Inferior parietal cortex (tissue), 1 donor: ENCODE data around the gene ZP1.

ENCODE experiments used
- DNase-seq: peaks from one replicate; pipeline ENCODE4 v3.0.0-alpha.2; 2016; ENCODE audit errors: extremely low spot score

ZP1 gene

DNA sequence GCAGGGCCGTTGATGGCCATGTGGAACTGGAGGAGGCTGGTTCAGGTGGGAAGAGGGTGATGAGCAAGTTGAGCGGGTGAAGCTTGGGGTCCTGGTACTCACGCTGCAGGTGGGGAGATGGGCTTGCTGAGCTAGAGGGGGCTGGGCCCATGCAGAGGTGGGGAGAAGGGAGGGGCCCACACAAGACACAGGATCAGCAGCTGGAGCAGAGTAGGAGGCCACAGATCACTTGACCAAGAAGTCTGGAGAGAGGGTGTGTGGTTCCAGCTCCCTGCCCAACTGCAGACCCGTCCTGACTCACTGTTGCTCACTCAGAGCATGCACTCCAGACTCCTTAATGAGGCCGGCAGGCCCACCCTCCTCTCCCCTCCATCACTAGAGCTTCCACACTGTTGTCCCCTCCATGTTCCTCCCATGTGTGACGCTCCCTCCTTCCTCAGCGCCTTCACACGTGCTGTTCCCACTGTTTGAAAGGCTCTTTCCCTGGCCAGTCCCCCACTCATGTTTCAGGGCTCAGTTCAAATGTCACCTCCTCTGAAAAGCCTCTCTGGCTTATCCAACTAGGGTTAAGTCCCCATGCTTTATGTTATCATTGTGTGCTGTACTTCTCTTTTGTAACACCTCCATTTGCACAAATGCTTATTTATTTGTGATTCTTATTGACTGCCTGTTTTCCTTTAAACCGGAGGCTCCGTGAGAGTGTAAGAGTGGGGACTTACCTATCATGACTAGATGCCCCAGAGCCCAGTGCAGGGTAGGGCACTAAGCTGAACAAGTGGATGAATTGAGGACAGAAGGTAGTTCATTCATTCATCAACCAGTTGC is 23.1 kb upstream of the ZP1 start:
- no peak for DNase-seq

DNA sequence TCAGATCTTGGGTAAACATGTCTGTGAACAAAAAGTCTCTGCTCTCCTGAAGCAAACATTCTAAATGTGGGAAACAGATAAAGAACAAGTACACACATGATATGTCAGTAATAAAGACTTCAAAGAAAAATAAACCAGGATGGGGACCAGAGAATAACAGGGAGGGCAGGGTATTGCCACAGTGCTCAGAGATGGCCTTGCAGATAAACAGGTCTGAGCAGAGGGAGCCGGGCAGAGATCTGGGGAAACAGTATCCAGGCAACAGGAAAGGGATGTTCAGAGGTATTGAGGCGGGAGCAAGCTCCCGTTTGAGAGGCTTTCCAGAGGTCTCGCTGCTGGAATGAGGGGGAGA is 22.5 kb upstream of the ZP1 start:
- DNase-seq = no peak

DNA sequence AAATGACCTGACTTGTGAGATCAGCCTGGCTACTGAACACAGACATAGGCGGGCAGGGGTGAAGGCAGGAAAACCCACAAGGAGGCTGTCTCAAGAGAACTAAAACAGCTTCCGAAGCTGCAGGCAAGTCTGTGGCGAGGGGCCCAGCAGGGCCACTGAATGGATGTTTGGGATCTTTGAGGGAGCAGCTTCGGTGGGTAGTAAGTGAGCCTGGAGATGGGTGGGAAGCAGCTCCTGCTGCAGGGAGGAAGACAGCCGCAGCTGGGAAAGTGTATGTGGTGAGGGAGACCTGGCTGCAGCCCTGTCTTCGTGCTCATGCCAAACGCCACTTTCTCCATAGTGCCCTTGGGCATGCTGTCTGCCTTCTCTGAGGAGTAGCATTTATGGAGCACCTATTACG is 22.0 kb upstream of the ZP1 start:
- no peak for DNase-seq

DNA sequence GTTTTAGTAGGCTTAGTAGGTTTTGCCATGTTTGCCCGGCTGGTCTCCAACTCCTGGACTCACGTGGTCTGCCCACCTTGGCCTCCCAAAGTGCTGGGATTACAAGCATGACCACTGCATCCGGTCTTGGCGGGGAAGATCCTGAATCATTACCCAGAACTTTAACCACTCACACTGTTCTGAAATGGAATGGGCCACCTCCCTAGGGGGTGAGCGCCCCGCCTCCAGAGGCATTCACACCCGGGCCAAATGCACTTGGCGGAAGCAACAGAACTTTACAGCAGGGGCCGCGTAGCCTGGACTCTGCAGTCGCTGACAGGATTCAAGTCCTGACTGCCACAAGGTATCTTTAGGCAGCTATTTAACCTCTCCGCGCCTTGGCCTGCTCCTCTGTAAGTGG is 20.1 kb upstream of the ZP1 start:
- DNase-seq = no peak

DNA sequence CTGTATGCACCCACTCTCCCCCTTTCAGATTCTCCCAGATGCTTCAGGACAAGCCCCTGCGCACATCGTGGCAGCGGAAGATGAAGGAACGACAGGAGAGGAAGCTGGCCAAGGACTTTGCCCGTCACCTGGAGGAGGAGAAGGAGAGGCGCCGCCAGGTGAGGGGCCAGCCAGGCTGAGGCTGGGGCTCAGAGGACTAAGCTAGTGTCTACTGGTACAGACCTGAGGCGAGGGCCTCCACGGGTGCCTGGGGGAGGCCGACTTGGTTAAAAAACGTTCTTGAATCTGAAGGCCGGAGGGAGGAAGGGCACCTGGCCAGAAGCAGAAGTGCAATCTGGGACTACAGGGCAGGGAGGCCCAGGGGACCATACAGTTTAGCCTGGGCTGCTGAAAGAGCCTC is 19.4 kb upstream of the ZP1 start:
- DNase-seq = no peak

DNA sequence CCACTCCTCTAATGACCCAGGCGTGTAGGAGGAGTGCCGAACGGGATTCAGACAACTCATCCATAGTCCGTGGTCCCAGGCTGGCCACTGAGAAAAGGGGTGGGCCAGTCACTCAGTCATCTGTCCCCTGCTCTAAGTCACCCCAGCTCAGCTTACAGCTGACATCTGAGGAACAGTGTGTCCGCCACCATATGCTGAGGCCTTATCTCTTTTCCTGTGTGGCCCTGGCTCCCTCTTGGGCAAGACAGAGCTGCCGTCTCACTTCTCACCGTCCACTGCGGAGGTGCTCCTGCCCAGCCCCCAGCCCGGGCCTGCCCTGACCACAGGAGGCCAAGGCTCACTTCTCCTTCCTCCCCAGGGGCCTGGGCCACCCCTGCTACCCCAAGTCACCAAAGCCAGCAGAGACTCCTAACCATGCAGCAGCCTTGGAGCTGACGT is 18.6 kb upstream of the ZP1 start:
- DNase-seq = no peak

DNA sequence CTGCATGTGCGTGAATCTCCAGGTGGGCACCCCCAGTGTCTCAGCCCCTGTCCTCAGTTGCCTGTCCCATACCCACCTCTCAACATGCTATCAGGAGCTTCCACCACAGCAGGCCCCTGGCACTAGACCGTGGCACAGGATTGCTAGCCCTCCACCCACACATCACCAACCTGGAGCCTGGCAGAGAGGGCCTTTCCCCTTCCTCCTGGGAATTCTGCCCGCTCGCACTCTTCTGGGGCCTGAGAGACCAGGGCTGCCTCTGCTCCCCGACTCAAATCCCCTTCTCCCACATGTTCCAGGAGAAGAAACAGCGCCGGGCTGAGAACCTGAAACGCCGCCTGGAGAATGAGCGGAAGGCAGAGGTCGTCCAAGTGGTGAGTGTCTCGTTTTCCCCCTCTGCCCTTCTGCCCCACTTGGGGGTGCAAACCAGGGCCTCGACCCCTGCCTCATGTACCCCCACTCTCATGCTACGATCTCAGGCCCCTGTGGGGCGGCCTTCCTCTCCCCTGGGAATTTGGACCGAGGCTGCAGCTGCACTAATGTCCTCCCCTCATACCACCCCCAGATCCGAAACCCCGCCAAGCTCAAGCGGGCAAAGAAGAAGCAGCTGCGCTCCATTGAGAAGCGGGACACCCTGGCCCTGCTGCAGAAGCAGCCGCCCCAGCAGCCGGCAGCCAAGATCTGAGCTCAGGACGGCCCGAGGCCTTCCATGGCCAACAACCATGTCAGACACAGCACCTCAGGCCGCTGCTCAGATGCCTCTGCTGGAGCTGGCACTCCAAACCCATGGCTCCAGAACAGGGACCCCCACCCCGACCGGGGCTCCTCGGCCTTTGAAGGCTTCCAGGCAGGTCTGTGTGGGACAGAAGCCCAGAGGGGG is 17.5 kb upstream of the ZP1 start:
- DNase-seq = no peak

DNA sequence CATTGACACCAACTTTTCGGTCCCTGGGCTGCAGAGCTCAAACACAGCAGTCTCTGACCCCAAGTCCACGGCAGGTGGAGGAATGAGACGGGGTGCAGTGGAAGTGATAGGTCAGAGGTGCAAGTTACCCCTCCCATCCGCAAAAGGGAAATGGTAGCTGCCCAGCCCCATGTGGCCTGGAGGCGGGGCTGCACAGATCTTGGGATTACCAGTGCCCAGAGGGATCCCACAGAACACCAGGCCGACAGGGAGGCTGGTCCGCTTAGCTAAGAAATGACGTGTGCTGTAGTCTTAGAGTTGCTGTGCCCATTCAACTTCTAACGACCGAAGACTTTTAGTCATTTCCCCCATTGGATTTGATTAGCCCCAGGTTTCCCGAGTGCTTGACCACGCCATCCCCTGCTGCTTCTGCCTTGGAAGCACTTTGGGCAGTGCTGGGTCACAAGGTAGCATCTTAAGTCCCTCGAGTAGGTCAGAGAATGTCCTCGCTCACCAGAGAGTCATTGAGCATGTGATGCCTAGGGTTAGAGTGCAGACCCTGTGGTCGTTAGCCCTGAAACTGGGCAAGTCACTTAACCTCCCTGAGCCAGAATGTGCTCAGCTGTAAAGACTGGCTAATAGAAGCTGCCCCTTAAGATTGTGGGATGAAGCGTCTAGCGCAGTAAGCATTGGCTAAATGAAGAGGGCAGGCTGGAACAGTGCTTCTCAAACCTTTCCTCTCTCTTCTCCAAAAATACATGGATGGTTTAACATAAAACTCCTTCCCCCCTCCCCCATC is 15.8 kb upstream of the ZP1 start:
- no peak for DNase-seq

DNA sequence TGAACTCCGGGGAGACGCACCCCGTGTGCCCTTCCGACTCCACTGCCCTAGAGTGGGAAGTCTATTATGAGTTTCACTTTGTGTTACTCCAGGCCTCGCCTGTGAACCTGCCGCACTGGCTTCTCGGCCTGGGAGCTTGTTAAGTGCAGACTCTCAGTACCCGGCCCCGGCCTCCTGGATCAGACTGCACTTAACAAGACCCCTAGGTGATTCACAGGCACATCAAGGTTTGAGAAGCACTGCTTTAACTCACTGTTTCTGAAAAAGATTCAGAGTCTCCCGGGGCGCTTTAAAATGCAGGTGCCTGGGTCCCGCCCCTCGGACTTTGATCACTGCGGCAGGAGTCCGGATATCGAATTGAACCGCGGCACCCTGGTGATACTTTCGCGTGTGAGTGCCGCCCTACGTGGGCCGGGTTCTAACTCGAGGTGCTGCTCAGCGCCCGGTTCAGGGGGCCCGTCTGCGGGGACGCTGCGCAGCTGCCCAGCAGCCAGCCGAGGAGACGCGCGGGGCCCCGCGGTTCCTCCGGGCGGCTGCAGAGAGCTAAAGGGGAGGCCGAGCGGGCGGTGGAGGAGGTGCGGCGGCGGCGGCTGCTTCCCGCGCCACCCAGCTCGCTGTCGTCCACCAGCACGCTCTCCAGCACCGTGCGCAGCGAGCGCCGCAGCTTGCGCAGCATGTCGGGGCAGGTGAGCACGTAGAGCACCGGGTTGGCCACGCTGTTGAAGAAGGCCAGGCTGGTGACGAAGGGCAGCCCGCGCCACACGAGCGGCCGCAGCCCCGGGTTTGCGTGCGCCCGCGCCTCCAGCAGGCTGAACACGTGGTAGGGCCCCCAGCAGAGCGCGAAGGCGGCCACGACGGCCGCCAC is 15.0 kb upstream of the ZP1 start:
- no peak for DNase-seq

DNA sequence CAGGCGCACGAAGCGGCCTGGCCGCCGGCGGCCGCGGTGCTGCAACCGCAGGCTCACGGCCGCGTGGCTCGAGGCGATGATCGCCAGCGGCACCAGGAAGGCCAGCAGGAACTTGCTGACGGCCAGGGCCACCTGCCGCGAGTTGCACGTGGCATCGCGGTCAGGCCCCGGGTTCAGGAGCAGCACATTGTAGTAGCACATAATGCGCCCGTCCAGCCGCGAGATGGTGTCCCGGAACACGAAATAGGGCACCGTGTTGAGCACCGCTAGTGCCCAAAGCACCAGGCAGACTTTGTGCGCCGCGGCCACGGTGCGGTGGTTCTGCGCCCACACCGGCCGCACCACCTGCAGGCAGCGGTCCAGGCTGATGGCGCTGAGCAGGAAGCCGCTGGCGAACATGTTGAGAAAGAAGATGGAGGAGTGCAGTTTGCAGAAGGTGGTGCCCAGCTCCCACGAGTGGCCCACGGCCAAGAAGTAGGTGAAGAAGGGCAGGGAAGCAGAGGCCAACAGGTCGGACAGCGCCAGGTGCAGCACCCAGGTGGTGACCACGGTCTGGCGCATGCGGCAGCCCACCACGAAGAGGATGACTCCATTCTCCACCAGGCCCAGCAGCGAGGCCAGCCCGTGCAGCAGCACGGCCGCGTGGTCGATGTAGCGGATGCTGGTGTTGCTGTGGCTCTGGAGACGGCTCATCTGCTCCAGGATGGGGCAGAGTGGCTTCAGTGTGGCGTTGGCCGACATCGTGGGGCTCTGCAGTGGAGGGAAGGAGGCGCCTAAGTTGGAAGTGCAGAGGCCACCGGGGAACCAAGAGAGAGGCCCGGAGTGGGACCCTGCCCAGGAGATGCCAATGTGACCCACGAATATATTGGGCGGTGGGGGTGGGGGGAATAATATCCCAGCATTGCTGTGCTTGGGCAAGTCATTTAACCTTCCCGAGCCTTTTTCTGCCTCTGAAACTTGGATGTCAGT is 14.1 kb upstream of the ZP1 start:
- DNase-seq = no peak

DNA sequence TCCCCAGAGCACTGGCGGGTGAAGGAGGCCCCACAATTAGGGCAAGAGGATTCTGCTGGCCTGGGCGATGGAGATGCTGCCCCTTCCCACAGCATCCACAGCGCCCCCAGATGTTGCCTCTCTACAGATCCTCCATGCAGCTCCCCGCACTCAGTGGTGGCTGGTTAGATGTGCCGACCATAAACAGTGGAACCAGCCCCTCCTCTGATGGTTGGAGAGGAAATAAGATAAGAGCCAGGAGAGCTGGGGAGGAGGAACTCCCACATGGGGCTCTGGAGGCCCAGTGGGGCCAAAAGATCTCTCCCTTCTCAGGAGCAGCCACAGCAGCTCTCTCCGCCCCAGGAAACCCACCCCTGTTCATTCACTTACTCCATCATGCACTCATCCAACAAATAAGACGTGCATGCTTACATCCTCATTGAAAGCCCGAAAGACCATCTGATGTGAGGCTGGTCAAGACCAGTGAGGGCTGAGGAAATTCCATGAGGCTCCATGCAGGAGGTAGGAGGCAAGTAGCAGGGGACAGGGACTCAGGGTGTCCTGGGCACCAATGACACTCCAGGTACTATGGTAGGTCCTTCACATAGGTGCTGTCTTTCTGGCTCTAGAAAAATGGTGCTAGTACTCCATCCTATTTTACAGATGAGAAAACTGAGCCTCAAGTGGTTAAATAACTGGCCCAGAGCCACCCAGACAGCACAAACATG is 13.0 kb upstream of the ZP1 start:
- DNase-seq = no peak

DNA sequence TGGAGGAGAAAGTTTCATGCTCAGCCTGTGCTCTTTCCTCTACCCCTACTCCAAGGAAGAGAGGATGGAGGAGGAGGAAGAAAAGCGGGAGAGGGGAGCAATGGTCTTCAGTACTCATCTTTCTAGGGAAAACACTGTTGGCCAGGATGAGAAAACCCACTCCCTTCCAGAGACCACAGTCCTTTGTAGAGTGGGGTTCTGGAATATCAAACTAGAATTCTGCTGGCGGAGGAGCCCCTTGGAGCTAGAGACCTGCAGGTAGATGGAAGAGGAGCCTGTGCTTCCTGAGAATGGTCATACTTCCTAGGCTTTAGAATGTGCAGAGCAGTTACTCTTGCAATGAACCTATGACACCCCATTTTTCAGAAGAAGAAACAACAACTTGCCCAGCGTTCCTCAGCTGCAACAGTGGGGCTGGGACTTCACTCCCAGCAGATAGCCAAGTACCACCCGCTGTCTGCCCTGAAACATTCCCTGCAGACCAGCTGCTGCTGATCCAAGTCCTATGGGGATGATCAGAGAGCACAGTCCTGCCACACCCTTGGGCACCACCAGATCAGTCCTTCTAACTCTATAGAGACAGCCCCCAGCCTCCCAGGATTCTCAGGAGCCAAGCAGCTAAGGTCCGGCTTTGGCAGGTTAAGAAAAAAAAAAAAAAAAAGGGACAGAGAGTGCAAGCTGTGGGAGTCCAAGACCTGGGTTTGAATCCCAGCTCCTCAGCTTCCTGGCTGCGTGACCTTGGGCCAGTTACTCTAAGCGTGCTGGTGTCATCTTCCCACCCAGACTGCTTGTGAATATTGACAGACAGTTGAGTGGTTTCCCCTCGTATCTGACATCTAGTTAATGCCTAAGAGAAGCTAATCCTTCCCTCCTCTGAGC is 12.3 kb upstream of the ZP1 start:
- no peak for DNase-seq

DNA sequence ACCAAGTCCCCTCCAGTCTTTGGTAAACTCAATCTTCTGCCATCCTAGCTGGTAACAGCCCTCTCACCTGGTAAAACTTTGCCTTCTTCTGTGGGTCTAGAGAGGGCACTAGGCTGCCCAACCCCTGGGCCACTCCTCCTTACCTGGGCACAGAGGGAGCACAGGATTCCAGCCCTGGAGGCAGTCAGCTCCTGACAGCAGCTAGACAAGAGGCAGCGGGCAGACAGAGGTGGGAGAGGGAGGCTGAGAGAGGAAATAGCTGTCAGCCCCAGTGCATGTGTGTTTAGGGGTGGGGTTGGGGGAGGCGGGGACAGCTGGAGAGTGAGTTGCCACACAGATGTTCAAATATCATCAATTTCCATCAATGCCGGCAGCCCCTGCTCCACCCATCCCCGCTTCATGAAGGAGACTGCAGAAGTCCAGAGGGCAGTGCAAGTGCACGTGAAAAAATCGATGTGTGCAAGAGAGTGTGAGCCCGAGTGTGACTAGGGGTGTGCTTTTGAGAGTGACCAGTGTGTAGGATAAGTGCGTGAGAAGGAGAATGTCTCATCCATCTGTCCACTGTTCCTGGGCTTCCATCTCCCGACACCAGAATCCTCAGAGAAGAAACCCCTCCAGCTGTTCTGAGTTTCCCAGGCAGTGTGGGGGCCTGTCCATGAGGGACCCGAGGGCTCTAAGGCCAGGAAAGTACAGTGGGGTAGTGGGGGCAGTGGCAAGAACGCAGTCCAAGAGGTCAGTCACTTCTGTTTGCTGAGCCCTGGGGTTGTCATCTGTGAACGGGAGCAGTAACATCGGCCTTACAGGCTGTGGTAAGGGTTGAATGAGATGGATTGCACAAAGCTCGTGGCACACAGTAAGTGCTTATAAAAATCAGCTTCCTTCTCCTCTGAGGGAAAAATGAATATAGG is 11.4 kb upstream of the ZP1 start, which contains the start of gene PTGDR2:
Gene PTGDR2, minus strand, starts transcription at position 225 of the 908 bp plus-strand sequence. CDS start 2,228 bp downstream, outside the sequence.
- no peak for DNase-seq

DNA sequence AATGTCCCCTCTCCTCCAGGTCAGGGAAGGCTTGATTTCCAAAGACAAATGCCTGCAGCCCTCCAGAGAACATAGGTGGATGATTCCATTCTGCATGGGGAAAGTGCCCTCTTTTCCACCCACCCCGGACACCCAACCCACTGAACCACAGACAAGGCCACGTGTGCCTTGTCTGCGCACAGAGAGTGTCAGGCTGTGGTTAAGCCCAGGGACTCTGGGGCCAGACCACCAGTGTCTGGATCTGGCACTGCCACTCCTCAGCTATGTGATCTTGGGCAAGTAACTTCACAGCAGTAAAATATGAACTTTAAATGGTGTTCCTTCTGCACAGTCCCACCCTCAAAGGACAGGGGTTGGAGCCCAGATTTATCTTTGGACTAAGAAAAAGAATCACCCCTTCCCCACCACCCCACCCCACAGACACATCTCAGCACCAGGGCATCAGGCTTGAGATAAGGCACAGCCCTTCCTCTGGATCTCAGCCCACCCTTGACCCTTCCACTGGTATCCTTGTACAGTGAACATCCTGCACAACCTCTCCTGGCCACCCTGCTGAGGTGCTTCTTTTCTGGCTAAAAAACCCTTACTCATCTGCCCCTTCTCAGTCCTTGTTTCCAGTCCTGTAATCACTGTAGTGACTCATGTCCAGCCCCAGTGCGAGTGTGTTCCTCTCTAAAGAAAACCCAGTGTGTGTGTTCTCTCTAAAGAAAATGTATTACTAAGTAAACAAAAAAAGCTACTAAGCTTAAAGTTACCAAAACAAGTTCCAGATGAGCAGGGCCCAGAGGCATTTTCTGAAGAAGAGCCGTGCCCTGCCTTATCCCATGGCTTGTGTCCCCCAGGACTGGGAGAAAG is 9.7 kb upstream of the ZP1 start:
- DNase-seq = no peak

DNA sequence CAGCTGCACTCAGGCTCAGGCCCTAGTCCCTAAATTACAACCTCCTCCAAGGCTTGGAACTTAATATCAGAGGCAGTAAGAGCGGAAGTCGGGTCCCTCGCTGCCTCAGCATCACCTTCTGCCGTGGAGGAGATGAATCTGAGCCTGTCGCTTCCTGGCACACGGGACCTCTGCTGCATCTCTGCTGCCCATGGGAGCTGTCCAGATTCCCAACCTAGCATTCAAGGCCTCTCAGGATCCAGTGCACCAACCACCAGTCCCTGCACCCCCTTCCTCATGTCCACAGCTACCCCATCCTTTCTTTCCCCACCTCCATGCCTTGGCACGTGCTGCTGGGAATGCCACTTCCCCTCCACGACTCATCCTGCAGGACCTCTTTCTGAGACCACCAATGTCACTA is 9.1 kb upstream of the ZP1 start:
- no peak for DNase-seq

DNA sequence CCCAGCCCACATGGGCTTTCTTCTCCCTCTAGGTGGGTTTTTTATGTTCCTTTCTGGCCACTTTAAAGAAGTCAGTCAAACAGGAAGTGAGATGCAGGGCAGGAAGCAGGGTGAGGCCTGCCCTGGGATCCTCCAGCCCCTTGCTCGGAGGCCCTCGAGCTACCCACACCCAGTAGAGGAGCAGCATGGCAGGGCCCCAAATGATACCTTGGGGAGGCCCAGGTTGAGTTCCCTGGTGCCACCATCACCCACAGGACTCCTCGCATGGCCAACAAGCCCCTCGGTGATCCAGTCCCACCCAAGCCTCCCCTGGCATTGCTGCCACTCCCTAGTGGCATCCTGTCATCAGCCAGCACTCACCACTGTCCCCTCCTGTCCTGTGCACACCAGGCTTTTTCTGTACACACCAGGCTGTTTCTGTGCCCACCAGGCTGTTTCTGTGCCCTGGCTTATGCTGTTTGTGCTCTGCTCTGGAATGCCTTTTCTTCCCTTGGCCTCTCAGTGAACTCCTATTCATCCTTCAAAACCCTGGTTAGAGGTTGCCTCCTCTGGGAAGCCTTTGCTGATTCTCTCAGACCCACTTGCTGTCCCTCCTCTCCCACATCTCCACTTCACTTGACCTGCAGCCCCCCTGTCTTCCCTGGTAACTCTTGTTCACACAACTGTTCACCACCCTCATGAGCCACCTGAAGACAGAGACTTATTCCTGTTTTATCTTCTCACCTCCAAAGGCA is 8.4 kb upstream of the ZP1 start:
- DNase-seq = no peak
